HepG2 (cell line): ENCODE results near the gene SLC23A2. TPM values are rescaled to one million over a fixed set of nuclear protein-coding genes. Genes with fewer than 3 reads are reported as not detected.

ENCODE experiments used
- ATAC-seq: fragments of 200-7000 bp; cut with Tn5 transposase; 3 replicates; pipeline ENCODE4 v1.9.1; 2020; ENCODE audit warnings: mild to moderate bottlenecking, moderate library complexity
- BruUV-seq: library from RNA; stranded (reverse); fragments of 400-500 nt; replicated peaks from 2 replicates; lab custom pipeline; 2021; lab: Mats Ljungman, UMichigan
- CTCF ChIA-PET: fragments of 300-600 bp; formaldehyde crosslinking; extraction: SDS; loops from one replicate; lab custom pipeline; 2021; ENCODE audit warnings: low total read pairs, inconsistent platforms, low intra/inter-chr PET ratio; lab: Yijun Ruan, JAX
- POLR2A ChIA-PET: fragments of 350-600 bp; sonication (Branson Sonifier 250); formaldehyde crosslinking; loops from one replicate; lab custom pipeline; 2020; ENCODE audit warnings: antibody characterized with exemption, inconsistent platforms; lab: Yijun Ruan, JAX
- DNase-seq: peaks from one replicate; pipeline ENCODE4 v3.0.0-alpha.2; 2015; ENCODE audit warnings: low spot score
- FAIRE-seq: peaks from 3 replicates; lab custom pipeline; 2011; peaks lifted over from hg19 to GRCh38; lab: Jason Lieb, UNC
- H2AFZ ChIP-seq: one replicate; pipeline ENCODE4 v1.6.1; 2011; ENCODE audit warnings: low read length, inconsistent platforms
- H3K27ac ChIP-seq: fragments of 300-600 bp; 3 replicates; pipeline ENCODE4 v1.8.0; 2011; ENCODE audit warnings: mixed run types, mild to moderate bottlenecking, mixed read lengths, low read length, inconsistent platforms; ENCODE audit not compliant: insufficient read depth; ENCODE audit errors: extremely low read length
- H3K27me3 ChIP-seq, 2 experiments: fragments of 200-600 bp in 1 of 2; 2 replicates in 1 of 2; 3 replicates in 1 of 2; pipeline versions ENCODE4 v1.6.0 to v1.8.0; 2011; ENCODE audit warnings: low read length in 2 of 2, mild to moderate bottlenecking in 2 of 2, moderate library complexity in 2 of 2, inconsistent platforms in 1 of 2; ENCODE audit not compliant: insufficient read depth in 2 of 2, control insufficient read depth in 1 of 2
- H3K36me3 ChIP-seq, 2 experiments: fragments of 200-600 bp in 1 of 2; replicated peaks in 1 of 2; 2 replicates in 1 of 2; 3 replicates in 1 of 2; pipeline versions ENCODE4 v1.5.1 to v1.8.0; 2011; ENCODE audit warnings: low read length in 2 of 2, inconsistent platforms in 1 of 2; ENCODE audit not compliant: insufficient read depth in 2 of 2, control insufficient read depth in 1 of 2
- H3K4me1 ChIP-seq: 2 replicates; pipeline ENCODE4 v1.5.1; 2012; ENCODE audit warnings: low read length, inconsistent platforms; ENCODE audit not compliant: insufficient read depth
- H3K4me2 ChIP-seq: 2 replicates; pipeline ENCODE4 v1.6.0; 2011; ENCODE audit warnings: low read depth, low read length, inconsistent platforms
- H3K4me3 ChIP-seq, 3 experiments: fragments of 200-600 bp in 1 of 3; sonication (generic), shearing (Covaris generic) in 1 of 3; replicated peaks in 1 of 3; 2 replicates each; pipeline ENCODE4 v1.5.1; 2011 to 2016; ENCODE audit warnings: low read length in 3 of 3, inconsistent platforms in 2 of 3, low read depth in 2 of 3, mild to moderate bottlenecking in 2 of 3, control low read depth in 1 of 3, mixed read lengths in 1 of 3; ENCODE audit not compliant: insufficient read depth in 1 of 3
- H3K79me2 ChIP-seq: one replicate; pipeline ENCODE4 v1.6.1; 2011; ENCODE audit warnings: low read length, inconsistent platforms; ENCODE audit not compliant: insufficient read depth
- H3K9ac ChIP-seq: 2 replicates; pipeline ENCODE4 v1.6.0; 2011; ENCODE audit warnings: mild to moderate bottlenecking, low read depth, low read length, inconsistent platforms; ENCODE audit not compliant: insufficient read depth
- H3K9me3 ChIP-seq: 2 replicates; pipeline ENCODE4 v1.5.1; 2012; ENCODE audit warnings: mild to moderate bottlenecking, low read length
- H4K20me1 ChIP-seq: 2 replicates; pipeline ENCODE4 v1.6.0; 2011; ENCODE audit warnings: inconsistent platforms, mild to moderate bottlenecking, low read length, moderate library complexity; ENCODE audit not compliant: insufficient read depth
- CC2D1A ChIP-seq: sonication (generic); formaldehyde crosslinking; IDR thresholded peaks from 2 replicates; pipeline ENCODE4 v1.8.1; 2023; ENCODE audit warnings: mild to moderate bottlenecking, missing genetic modification reagents
- KMT2B ChIP-seq: IDR thresholded peaks from 2 replicates; pipeline ENCODE4 v1.6.1; 2016; ENCODE audit warnings: missing genetic modification reagents, missing compliant biosample characterization
- NAIF1 ChIP-seq: sonication (generic); formaldehyde crosslinking; IDR thresholded peaks from 2 replicates; pipeline ENCODE4 v1.5.0; 2020; ENCODE audit warnings: mild to moderate bottlenecking, missing genetic modification reagents, borderline replicate concordance
- POGZ ChIP-seq: sonication (generic); formaldehyde crosslinking; IDR thresholded peaks from 2 replicates; pipeline ENCODE4 v1.4.0; 2020; ENCODE audit warnings: mild to moderate bottlenecking, missing genetic modification reagents
- ZNF263 ChIP-seq: sonication (generic); formaldehyde crosslinking; IDR thresholded peaks from 2 replicates; pipeline ENCODE4 v1.4.0; 2020; ENCODE audit warnings: missing genetic modification reagents
- ZNF605 ChIP-seq: sonication (generic); formaldehyde crosslinking; IDR thresholded peaks from 2 replicates; pipeline ENCODE4 v1.8.0; 2022; ENCODE audit warnings: mild to moderate bottlenecking, missing genetic modification reagents
- WGBS: methylation state at CpG from one replicate; pipeline ENCODE4 v1.1.6; 2017; ENCODE audit warnings: low lambda C conversion rate; 5-methylcytosine and 5-hydroxymethylcytosine counted together
- in situ Hi-C: cut with HindIII; loops from 2 replicates; pipeline ENCODE4 v1.10.0; 2017; ENCODE audit warnings: low pct_unique_long_range_greater_than_20kb; ENCODE audit not compliant: extremely low pct_ligation_motif_present
- intact Hi-C: fragments of 100-400 bp; cut with micrococcal nuclease; formaldehyde crosslinking; loops from one replicate; pipeline ENCODE4 v1.10.0; 2022; ENCODE audit not compliant: unreplicated experiment
- polyA plus RNA-seq, 8 experiments: library from polyadenylated mRNA; depleted of rRNA in 3 of 8; stranded (reverse) in 7 of 8; unstranded in 1 of 8; fragments of >200 nt; fragmentation: Illumina TruSeq in 4 of 8; extraction: Trizol in 4 of 8; gene quantifications; 2 replicates each; pipeline versions ENCODE4 v1.2.1 to v1.2.3, GENCODE V29; 2011 to 2016; ENCODE audit warnings: low read depth in 4 of 8, missing spikeins in 1 of 8, mixed read lengths in 1 of 8; ENCODE audit not compliant: insufficient read depth in 1 of 8
- total RNA-seq, 5 experiments: library from RNA; depleted of rRNA; stranded (reverse); fragments of >200 nt; fragmentation: Illumina TruSeq; extraction: Trizol; gene quantifications; 2 replicates each; pipeline ENCODE4 v1.2.3, GENCODE V29; 2016; ENCODE audit warnings: low read depth in 1 of 5
- TF ChIP-seq, protein P1 (sequence below), 2 experiments: IDR thresholded peaks; 2 replicates each; pipeline ENCODE4 v1.6.1; 2011 to 2012; ENCODE audit warnings: low read length in 2 of 2, borderline replicate concordance in 1 of 2, low read depth in 1 of 2, mild to moderate bottlenecking in 1 of 2, moderate library complexity in 1 of 2
- TF ChIP-seq, protein P2 (sequence below), 2 experiments: sonication (generic) in 1 of 2; formaldehyde crosslinking in 1 of 2; IDR thresholded peaks; 2 replicates each; pipeline versions ENCODE4 v1.4.0 to v1.6.1; 2018 to 2020; ENCODE audit warnings: missing genetic modification reagents in 2 of 2, borderline replicate concordance in 1 of 2, low read depth in 1 of 2, mild to moderate bottlenecking in 1 of 2, missing biosample characterization in 1 of 2
- TF ChIP-seq, protein P3 (sequence below): sonication (generic); formaldehyde crosslinking; IDR thresholded peaks from 2 replicates; pipeline ENCODE4 v1.4.0; 2020; ENCODE audit warnings: missing genetic modification reagents
- TF ChIP-seq, protein P4 (sequence below): IDR thresholded peaks from 2 replicates; pipeline ENCODE4 v1.6.1; 2016
- TF ChIP-seq, protein P5 (sequence below): sonication (generic); formaldehyde crosslinking; IDR thresholded peaks from 2 replicates; pipeline ENCODE4 v1.4.0; 2020; ENCODE audit warnings: mild to moderate bottlenecking, low read depth, missing genetic modification reagents

SLC23A2 gene
- total and polyA plus RNA-seq, 2 of the 13 experiments (the other 11 are each of a cell fraction or from before 2014, with no cell fraction given): 42.2 to 51.2 TPM

DNA sequence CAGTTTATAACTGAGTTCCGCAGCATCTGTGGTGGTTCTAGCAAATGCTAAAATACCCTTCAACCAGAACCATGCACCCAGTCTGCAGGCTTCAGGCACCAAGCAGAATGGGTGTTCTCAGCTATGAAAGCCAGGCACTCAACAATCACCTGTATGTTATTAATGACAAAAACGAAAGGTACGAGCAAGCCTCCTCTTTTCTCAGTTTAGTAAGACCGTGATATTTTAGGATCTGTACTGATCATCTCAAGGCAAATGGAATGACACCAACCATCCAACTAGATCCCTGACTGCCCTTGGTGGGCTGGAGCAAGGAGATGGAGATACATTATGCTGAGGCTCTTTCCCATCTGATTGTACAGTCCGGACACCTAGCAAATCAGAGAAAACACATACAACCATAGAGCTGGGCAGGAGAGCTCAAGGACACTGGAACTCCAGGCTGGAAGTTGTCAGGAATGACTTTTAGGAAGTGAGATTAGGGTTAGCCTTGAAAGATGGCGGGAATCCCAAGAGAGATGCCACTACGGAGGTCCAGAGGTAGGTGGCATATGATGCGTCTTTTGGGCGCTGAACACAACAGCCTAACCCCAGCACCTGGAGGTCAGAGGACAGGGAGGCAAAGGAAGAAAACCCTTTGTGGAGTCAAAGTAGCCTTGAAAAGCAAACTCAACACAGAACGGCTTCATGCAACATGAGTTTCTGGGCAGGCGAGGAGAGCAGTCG, 33.4 kb downstream of the SLC23A2 start:
- Histone ChIP-seq H3K9me3 (no peaks in the 10 kb centered on the region), H3K9ac (no peak overlapping the region; the same call in 1 of the 2 replicates), H3K27me3 (no peaks in the 10 kb centered on the region), H4K20me1 (no peaks in the 10 kb centered on the region), H3K36me3 (peaks cover 12 to 29% of the 10 kb centered on the region in 2 experiments), H3K4me3 (no peak overlapping the region), H3K4me1 (peaks cover 100% of the 10 kb centered on the region), H3K79me2 (peaks cover 53% of the 10 kb centered on the region), H2AFZ (no peak overlapping the region), H3K27ac (peak overlapping the region; percentile 64), H3K4me2 (peak overlapping the region; percentile 65)
- peak; percentile 60 for ATAC-seq
- peak; percentile 44 for DNase-seq
- intact Hi-C loops (no loop called here), in situ Hi-C loops (no loop called here)
- FAIRE-seq: no peak
- no TSS peak for BruUV-seq
- WGBS: 86% methylated on average over 12 of the region's 12 CpGs
- ChIA-PET POLR2A (interaction anchor here (0.7 to 1.1 kb wide), 4 partner anchors 32 to 158 kb away, joined by 3 read pairs; no protein-coding TSS in a partner anchor), CTCF (no interaction called here)
- TF ChIP-seq NAIF1 (CRISPR knock-in tag) (no peak), ZNF263 (no peak), ZNF605 (CRISPR knock-in tag) (no peak), KMT2B (CRISPR knock-in tag) (0 out of 2 replicates have a peak, but pooled peaks have one; percentile 1), POGZ (peak; percentile 39; the same call in 1 of the 2 replicates), CC2D1A (0 out of 2 replicates have a peak, but pooled peaks have one; percentile 17)
- TF ChIP-seq, protein P1, sequence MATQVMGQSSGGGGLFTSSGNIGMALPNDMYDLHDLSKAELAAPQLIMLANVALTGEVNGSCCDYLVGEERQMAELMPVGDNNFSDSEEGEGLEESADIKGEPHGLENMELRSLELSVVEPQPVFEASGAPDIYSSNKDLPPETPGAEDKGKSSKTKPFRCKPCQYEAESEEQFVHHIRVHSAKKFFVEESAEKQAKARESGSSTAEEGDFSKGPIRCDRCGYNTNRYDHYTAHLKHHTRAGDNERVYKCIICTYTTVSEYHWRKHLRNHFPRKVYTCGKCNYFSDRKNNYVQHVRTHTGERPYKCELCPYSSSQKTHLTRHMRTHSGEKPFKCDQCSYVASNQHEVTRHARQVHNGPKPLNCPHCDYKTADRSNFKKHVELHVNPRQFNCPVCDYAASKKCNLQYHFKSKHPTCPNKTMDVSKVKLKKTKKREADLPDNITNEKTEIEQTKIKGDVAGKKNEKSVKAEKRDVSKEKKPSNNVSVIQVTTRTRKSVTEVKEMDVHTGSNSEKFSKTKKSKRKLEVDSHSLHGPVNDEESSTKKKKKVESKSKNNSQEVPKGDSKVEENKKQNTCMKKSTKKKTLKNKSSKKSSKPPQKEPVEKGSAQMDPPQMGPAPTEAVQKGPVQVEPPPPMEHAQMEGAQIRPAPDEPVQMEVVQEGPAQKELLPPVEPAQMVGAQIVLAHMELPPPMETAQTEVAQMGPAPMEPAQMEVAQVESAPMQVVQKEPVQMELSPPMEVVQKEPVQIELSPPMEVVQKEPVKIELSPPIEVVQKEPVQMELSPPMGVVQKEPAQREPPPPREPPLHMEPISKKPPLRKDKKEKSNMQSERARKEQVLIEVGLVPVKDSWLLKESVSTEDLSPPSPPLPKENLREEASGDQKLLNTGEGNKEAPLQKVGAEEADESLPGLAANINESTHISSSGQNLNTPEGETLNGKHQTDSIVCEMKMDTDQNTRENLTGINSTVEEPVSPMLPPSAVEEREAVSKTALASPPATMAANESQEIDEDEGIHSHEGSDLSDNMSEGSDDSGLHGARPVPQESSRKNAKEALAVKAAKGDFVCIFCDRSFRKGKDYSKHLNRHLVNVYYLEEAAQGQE (IDR thresholded peaks at IDR 0.05; ENCODE audit: borderline replicate concordance in 1 of 2, low read depth in 1 of 2, low read length in 2 of 2): no peak
- TF ChIP-seq, protein P2, sequence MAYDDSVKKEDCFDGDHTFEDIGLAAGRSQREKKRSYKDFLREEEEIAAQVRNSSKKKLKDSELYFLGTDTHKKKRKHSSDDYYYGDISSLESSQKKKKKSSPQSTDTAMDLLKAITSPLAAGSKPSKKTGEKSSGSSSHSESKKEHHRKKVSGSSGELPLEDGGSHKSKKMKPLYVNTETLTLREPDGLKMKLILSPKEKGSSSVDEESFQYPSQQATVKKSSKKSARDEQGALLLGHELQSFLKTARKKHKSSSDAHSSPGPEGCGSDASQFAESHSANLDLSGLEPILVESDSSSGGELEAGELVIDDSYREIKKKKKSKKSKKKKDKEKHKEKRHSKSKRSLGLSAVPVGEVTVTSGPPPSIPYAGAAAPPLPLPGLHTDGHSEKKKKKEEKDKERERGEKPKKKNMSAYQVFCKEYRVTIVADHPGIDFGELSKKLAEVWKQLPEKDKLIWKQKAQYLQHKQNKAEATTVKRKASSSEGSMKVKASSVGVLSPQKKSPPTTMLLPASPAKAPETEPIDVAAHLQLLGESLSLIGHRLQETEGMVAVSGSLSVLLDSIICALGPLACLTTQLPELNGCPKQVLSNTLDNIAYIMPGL (CRISPR knock-in tag; IDR thresholded peaks at IDR 0.05; ENCODE audit: borderline replicate concordance in 1 of 2, low read depth in 1 of 2): peak in 1 of 2 experiments; percentile 57; a peak in 3 of 4 replicates
- TF ChIP-seq, protein P3, sequence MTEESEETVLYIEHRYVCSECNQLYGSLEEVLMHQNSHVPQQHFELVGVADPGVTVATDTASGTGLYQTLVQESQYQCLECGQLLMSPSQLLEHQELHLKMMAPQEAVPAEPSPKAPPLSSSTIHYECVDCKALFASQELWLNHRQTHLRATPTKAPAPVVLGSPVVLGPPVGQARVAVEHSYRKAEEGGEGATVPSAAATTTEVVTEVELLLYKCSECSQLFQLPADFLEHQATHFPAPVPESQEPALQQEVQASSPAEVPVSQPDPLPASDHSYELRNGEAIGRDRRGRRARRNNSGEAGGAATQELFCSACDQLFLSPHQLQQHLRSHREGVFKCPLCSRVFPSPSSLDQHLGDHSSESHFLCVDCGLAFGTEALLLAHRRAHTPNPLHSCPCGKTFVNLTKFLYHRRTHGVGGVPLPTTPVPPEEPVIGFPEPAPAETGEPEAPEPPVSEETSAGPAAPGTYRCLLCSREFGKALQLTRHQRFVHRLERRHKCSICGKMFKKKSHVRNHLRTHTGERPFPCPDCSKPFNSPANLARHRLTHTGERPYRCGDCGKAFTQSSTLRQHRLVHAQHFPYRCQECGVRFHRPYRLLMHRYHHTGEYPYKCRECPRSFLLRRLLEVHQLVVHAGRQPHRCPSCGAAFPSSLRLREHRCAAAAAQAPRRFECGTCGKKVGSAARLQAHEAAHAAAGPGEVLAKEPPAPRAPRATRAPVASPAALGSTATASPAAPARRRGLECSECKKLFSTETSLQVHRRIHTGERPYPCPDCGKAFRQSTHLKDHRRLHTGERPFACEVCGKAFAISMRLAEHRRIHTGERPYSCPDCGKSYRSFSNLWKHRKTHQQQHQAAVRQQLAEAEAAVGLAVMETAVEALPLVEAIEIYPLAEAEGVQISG (CRISPR knock-in tag): peak; percentile 41
- TF ChIP-seq, protein P4, sequence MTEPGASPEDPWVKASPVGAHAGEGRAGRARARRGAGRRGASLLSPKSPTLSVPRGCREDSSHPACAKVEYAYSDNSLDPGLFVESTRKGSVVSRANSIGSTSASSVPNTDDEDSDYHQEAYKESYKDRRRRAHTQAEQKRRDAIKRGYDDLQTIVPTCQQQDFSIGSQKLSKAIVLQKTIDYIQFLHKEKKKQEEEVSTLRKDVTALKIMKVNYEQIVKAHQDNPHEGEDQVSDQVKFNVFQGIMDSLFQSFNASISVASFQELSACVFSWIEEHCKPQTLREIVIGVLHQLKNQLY: no peak
- TF ChIP-seq, protein P5, sequence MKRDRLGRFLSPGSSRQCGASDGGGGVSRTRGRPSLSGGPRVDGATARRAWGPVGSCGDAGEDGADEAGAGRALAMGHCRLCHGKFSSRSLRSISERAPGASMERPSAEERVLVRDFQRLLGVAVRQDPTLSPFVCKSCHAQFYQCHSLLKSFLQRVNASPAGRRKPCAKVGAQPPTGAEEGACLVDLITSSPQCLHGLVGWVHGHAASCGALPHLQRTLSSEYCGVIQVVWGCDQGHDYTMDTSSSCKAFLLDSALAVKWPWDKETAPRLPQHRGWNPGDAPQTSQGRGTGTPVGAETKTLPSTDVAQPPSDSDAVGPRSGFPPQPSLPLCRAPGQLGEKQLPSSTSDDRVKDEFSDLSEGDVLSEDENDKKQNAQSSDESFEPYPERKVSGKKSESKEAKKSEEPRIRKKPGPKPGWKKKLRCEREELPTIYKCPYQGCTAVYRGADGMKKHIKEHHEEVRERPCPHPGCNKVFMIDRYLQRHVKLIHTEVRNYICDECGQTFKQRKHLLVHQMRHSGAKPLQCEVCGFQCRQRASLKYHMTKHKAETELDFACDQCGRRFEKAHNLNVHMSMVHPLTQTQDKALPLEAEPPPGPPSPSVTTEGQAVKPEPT: 0 out of 2 replicates have a peak, but pooled peaks have one; percentile 73
